Measurements from ENCODE around the gene MME.

Gene MME

GRCh38 chr3:155079746-155080487 lies at the start of gene MME:
TSS of gene MME (plus strand) at chr3:155080319. CDS start at chr3:155084168, 3,849 bp downstream.
- no peak for DNase-seq

- DNase-seq, result no peak
Observed at GRCh38 chr3:155031186-155031585, 48.9 kb upstream of the MME start.

GRCh38 chr3:155032918-155033317 lies 47.2 kb upstream of the MME start:
- no peak for DNase-seq

DNA sequence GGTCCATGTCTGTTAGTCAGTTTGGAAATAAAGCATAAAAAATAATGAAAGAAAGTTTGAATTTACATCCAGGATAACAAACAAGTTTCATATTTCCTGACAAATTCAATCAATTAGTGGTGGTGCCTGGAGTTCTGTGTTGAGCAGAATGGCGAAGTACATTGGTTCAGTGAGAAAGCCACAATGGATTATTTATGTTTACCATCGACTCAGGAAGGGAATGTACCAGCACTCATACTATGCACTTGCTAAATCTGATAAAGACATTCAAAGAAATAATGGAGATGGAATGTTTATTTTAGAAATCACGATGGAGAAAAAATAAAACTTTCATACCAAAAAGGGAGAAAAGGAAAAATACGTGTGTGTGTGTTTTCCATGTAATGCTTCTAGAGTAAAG lies 45.3 kb upstream of the MME start:
- no peak for DNase-seq

- no peak for DNase-seq
Observed at GRCh38 chr3:155035553-155035952, 44.6 kb upstream of the MME start.

DNA sequence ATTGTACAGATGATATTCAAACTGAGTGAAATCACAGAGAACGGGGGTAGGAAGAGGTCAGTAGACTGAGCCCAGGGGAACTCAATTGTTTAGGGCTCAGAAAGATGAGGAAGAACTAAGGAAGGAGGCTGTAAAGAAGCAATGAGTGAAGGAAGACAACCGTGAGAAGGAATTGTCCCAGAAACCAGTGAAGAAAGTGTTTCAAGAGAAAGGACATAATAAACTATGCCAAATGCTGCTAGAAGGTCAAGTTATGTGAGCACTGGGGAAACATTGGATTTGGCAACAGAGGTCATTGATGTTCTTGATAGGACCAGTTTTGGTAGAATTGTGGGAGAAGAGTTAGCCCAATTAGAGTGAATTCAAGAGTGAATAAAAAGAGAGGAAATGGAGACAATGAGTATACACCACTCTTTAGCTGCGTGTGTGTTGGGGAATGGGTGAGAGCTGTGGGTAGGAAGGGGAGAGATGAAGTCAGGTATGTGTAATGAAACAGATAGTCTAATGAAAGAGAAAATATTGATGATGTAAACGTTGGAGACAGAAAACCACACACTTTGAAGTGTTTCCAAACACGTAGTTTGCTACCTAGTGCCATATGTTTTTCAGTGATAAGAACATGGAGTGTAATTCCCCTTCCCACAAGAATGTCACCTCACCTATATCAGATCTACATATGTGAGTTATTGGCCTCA lies 42.5 kb upstream of the MME start:
- no peak for DNase-seq

DNA sequence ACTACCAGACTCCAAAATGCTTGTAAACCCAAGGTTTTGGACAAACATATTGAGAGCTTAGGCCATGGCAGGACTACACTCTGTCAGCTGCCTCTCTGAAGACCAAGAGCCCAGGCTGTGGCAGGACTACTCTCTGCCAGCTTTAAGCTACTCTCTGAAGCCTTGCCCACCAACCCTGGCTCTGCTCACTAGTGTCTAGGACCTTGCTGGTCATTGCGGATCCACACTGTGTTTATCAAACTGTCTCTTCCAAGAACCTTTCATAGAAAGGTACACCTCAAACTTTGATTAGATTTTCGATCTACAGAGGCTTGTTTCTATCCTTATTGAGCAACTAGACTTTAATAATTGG lies 41.9 kb upstream of the MME start:
- no peak for DNase-seq

- no peak for DNase-seq
Observed at GRCh38 chr3:155046935-155047334, 33.2 kb upstream of the MME start.

DNA sequence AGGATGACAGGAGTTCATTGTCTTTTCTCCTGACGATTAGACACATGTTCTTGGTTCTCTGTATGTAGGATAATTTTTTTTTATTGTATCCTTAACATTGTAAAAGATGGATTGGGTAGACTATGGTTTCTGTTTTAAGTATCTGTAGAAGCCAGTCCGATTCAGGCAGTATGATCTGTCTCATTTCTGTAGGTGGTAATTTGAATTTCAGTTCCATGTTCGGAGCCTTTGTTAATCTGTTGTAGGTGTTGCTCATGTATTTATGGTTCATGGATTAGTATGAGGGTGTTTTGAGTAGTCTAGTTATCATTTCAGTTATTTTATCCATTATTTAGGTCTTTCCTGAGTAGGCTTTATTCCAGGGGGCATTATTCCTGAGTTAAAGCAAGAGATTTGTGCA lies 32.4 kb upstream of the MME start:
- DNase-seq, result no peak

- DNase-seq, result no peak
Observed at GRCh38 chr3:155049959-155050358, 30.2 kb upstream of the MME start.

DNA sequence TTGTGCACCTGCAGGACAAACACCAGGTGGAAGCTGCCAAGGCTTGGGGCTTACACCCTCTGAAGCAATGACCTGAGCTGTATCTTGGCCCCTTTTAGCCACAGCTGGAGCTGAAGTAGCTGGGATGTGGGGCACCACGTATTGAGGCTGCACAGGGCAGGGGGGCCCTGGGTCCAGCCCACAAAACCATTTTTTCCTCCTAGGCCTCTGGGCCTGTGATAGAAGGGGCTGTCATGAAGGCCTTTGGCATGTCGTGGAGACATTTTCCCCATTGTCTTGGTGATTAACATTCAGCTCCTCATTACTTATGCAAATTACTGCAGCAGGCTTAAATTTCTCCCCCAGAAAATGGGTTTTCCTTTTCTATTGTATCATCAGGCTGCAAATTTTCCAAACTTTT lies 27.6 kb upstream of the MME start:
- no peak for DNase-seq

DNA sequence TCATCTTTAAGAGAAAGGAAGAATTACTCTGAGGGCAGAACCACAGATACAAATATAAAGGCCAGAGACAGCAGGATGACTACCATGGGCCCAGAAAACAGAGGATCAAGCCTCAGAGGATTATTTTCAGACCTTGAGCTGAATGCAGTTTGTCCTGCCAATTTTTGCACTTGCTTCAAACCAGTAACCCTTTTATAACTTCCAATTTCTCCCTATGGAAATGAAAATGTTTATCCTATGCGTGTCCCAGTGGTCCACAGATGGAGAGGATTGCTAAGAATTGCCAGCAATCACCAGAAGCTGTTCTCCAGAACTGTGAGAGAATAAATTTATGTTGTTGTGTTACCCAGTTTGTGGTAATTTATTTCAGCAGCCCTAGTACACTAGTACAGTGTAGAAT lies 26.4 kb upstream of the MME start:
- DNase-seq, result no peak

DNA sequence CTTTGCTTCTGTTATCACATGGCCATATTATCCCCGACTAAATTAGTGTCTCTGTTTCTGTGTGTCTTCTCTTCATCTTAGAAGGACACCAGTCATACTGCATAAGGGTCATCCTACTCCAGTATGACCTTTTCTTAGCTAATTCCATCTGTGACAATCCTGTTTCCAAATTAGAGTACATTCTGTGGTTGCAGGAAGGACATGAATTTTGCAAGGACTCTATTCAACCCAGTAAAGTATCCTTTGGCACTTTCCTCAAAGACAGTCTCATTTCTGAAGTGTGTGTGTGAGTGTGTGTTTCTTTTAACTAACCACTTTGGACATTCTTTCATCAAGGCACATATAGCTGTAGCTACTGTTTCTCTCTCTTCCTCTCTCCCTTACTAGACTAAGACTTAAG lies 15.2 kb upstream of the MME start:
- DNase-seq, result no peak

- DNase-seq, result no peak
Observed at GRCh38 chr3:155065537-155065936, 14.6 kb upstream of the MME start.

GRCh38 chr3:155069729-155070128 lies 10.4 kb upstream of the MME start:
- DNase-seq, result no peak

DNA sequence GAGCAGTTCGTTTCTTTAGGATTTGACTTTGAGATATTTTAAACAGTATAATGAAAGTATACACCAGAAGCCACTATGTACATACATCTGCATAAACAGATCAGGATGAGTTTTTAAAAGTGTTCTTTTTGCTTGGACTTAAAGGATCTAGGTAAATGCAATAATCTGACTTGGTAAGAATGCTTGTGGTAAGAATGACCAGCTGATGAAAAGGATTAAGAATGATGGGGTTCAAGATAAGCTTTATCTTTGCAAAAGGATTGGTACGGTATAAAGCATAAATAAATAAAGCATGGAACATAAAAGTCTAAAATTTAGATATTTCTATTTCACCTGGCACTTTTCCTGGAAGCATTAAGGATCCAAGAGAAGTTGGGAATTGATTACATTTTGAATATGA lies 9.8 kb upstream of the MME start:
- no peak for DNase-seq

DNA sequence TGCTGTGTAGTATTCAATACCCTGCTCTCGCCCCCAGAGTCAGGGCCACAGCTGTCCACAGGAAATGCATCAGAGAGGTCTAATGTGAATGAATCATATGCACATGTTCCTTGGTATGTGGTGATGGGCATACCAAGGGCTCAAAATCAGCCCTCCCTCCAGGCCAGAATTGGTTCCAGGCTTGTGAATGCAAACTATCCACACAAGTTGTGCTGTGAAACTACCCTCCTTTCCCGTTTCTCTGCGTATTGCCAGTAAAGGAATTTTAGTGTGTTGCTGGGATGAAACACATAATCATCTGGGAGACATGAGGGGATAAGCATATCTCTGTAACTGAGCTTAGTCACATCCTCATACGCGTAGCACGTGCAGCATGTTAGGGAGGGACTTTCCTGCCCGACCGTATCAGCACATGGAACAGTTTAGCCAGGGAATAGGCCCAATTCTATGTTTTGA lies 9.2 kb upstream of the MME start:
- no peak for DNase-seq

- no peak for DNase-seq
Observed at GRCh38 chr3:155075200-155075599, 4.9 kb upstream of the MME start.

- no peak for DNase-seq
Observed at GRCh38 chr3:155076888-155077287, 3.2 kb upstream of the MME start.

- no peak for DNase-seq
Observed at GRCh38 chr3:155078711-155079467, 1.2 kb upstream of the MME start.

- DNase-seq, result no peak
Observed at GRCh38 chr3:155079468-155079745, 712 bp upstream of the MME start.

DNA sequence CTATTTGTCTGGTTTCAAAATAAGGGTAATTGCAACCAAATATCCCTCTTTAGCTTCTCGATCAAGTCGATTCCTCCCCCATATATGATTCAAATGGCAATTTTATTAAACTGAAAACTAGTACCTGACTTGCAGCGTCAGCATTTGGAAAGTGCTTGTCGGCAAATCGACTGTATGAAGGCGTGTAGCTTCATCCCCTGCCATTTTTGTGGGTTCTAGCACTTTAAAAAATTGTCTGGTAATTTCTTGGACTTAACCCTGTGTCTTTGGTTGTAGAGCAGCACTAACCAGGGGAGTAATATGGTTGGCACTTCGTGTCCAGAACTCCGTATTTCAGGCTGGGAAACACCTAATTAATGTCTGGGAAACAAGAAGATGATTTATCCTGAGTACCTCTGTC lies 573 bp downstream of the MME start:
- no peak for DNase-seq

GRCh38 chr3:155083313-155083905 lies 3.3 kb downstream of the MME start:
- DNase-seq, result no peak

GRCh38 chr3:155084567-155084966 lies 4.4 kb downstream of the MME start:
- DNase-seq, result no peak

Data from stimulated activated naive CD4-positive, alpha-beta T cell treated with Interleukin-2 at 50 U/mL for 16 hours (primary cell).